Neural cell (in vitro differentiated cells): ENCODE measurements around the gene NBPF11.
"Not testable (repeated sequence)": the region's sequence is repeated elsewhere in the genome, so short reads cannot be mapped to it uniquely, and the experiment has no call there.

Experiments used
- EP300 ChIP-seq: fragments of 450-650 bp; conservative IDR thresholded peaks from 2 replicates; pipeline ENCODE4 v1.6.1; 2014; ENCODE audit warnings: antibody characterized with exemption, mild to moderate bottlenecking, moderate library complexity; ENCODE audit not compliant: poor library complexity, severe bottlenecking
- EZH2 ChIP-seq: fragments of 200-600, 300-800 bp; shearing (Covaris generic), sonication (generic); IDR thresholded peaks from 2 replicates; pipeline ENCODE4 v1.6.1; 2014; ENCODE audit warnings: antibody characterized with exemption, low read length, borderline replicate concordance, mild to moderate bottlenecking; ENCODE audit not compliant: insufficient read depth, poor library complexity, severe bottlenecking
- MXI1 ChIP-seq: fragments of 450-650 bp; conservative IDR thresholded peaks from 2 replicates; pipeline ENCODE4 v1.6.1; 2014; ENCODE audit warnings: antibody characterized with exemption, mild to moderate bottlenecking; ENCODE audit not compliant: poor library complexity, severe bottlenecking
- POLR2AphosphoS5 ChIP-seq: IDR thresholded peaks from 2 replicates; pipeline ENCODE4 v1.6.1; 2012
- RAD21 ChIP-seq: fragments of 450-650 bp; conservative IDR thresholded peaks from 2 replicates; pipeline ENCODE4 v1.6.1; 2014; ENCODE audit warnings: antibody characterized with exemption, mild to moderate bottlenecking, moderate library complexity
- SMC3 ChIP-seq: fragments of 450-650 bp; conservative IDR thresholded peaks from 2 replicates; pipeline ENCODE4 v1.6.1; 2014; ENCODE audit warnings: antibody characterized with exemption, mild to moderate bottlenecking, moderate library complexity; ENCODE audit not compliant: poor library complexity
- TAF1 ChIP-seq: IDR thresholded peaks from 2 replicates; pipeline ENCODE4 v1.6.1; 2012; ENCODE audit warnings: low read depth
- TF ChIP-seq, protein P1 (sequence below): fragments of 450-650 bp; IDR thresholded peaks from 2 replicates; pipeline ENCODE4 v1.5.1; 2014; ENCODE audit warnings: antibody characterized with exemption, mild to moderate bottlenecking, moderate library complexity; ENCODE audit not compliant: poor library complexity, severe bottlenecking
- TF ChIP-seq, protein P2 (sequence below): IDR thresholded peaks from 2 replicates; pipeline ENCODE4 v1.6.1; 2012; ENCODE audit warnings: borderline replicate concordance

DNA sequence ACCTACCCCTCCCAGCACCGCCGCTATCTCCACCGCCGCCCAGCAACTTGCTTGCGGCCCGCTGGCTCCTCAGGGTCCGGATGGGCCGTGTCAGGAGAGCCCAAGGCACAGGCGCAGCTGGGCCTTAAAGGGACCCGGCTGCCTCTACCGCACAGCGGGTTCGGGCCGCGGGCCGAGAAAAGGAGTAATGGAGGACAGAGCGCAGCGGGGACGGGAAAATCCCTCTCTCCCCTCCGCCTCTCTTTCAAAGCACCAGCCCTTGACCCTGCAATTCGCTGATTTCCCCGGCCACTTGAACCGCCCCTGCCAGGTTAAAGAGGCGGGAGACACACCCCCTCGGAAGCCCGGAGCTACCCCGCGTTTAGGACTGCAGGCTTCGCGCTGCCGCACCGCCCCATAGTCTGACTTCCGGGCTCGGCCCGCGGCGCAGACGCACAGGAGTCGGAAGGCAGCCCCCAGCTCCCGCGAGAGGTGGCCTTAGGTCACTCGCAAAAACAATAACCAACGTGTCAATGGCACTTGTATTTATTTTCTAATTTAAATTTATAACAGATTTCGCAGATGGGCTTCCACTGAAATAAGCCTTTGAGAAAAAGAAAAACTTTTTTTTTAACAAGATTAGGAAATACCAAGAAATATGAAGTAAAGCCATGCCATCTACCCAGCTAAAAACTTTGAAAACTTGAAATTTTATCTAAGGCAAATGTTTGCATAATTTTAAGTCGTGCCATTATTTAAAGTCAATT lies at the start of gene NBPF11:
- TF ChIP-seq, protein P1, sequence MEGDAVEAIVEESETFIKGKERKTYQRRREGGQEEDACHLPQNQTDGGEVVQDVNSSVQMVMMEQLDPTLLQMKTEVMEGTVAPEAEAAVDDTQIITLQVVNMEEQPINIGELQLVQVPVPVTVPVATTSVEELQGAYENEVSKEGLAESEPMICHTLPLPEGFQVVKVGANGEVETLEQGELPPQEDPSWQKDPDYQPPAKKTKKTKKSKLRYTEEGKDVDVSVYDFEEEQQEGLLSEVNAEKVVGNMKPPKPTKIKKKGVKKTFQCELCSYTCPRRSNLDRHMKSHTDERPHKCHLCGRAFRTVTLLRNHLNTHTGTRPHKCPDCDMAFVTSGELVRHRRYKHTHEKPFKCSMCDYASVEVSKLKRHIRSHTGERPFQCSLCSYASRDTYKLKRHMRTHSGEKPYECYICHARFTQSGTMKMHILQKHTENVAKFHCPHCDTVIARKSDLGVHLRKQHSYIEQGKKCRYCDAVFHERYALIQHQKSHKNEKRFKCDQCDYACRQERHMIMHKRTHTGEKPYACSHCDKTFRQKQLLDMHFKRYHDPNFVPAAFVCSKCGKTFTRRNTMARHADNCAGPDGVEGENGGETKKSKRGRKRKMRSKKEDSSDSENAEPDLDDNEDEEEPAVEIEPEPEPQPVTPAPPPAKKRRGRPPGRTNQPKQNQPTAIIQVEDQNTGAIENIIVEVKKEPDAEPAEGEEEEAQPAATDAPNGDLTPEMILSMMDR = not testable (repeated sequence)
- not testable (repeated sequence) for TF ChIP-seq RAD21, EZH2, TAF1, EP300
- TF ChIP-seq, protein P2, sequence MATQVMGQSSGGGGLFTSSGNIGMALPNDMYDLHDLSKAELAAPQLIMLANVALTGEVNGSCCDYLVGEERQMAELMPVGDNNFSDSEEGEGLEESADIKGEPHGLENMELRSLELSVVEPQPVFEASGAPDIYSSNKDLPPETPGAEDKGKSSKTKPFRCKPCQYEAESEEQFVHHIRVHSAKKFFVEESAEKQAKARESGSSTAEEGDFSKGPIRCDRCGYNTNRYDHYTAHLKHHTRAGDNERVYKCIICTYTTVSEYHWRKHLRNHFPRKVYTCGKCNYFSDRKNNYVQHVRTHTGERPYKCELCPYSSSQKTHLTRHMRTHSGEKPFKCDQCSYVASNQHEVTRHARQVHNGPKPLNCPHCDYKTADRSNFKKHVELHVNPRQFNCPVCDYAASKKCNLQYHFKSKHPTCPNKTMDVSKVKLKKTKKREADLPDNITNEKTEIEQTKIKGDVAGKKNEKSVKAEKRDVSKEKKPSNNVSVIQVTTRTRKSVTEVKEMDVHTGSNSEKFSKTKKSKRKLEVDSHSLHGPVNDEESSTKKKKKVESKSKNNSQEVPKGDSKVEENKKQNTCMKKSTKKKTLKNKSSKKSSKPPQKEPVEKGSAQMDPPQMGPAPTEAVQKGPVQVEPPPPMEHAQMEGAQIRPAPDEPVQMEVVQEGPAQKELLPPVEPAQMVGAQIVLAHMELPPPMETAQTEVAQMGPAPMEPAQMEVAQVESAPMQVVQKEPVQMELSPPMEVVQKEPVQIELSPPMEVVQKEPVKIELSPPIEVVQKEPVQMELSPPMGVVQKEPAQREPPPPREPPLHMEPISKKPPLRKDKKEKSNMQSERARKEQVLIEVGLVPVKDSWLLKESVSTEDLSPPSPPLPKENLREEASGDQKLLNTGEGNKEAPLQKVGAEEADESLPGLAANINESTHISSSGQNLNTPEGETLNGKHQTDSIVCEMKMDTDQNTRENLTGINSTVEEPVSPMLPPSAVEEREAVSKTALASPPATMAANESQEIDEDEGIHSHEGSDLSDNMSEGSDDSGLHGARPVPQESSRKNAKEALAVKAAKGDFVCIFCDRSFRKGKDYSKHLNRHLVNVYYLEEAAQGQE = not testable (repeated sequence)
- TF ChIP-seq POLR2AphosphoS5 = peak; percentile 70
- TF ChIP-seq MXI1 = peak; percentile 57
- TF ChIP-seq SMC3 = peak; percentile 16
